HL-60 (cell line): ENCODE measurements around the gene DEF6.

Experiments
- CTCF ChIP-seq: IDR thresholded peaks from one replicate; pipeline ENCODE4 v1.5.1; 2011; ENCODE audit warnings: low read length, control low read depth, inconsistent platforms; ENCODE audit not compliant: insufficient read depth
- GABPA ChIP-seq: IDR thresholded peaks from 2 replicates; pipeline ENCODE4 v1.6.1; 2012; ENCODE audit warnings: low read depth
- POLR2AphosphoS5 ChIP-seq: IDR thresholded peaks from 2 replicates; pipeline ENCODE4 v1.6.1; 2012; ENCODE audit warnings: low read depth
- REST ChIP-seq: IDR thresholded peaks from 2 replicates; pipeline ENCODE4 v1.6.1; 2012; ENCODE audit warnings: low read depth; ENCODE audit not compliant: insufficient replicate concordance

DNA sequence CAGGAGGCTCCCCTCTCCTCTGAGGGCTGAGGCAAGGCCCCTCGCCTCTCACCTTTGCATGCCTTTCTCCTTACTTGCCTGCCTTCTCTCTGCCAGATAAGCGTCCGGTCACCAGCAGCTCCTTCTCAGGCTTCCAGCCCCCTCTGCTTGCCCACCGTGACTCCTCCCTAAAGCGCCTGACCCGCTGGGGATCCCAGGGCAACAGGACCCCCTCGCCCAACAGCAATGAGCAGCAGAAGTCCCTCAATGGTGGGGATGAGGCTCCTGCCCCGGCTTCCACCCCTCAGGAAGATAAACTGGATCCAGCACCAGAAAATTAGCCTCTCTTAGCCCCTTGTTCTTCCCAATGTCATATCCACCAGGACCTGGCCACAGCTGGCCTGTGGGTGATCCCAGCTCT, 23.5 kb downstream of the DEF6 start:
- TF ChIP-seq CTCF: no peak
- no peak for TF ChIP-seq GABPA
- TF ChIP-seq POLR2AphosphoS5: no peak
- TF ChIP-seq REST: no peak
